ENCODE data around the gene CYREN.

Gene CYREN

DNA sequence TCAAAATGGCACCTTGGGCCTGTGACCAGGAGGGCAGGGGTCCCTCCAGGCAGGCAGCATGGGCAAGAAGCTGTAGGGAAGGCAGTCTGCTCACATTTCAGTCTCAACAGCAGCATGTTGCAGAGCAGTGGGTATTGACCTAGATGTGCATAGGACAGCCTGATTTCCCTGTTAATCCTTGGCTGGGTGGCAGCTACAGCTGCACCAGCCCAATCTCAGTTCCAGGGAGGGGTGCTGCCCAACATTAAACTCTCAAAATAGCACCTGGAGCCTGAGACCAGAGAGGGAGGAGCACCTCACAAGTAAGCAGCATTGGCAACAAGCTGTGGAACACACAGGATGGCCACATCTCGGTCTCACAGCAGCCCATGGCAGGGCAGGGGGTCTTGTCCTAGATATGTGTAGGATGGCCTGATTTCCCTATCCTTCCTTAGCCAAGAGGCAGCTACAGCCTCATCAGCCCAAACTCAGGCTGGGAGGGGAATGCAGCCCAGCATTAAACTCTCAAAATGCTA is 12.3 kb downstream of the CYREN start:
- no peak overlapping the region for H3K4me2 ChIP-seq (ENCODE audit: low read length)
- H3K4me3 ChIP-seq (ENCODE audit: low read length), result no peak overlapping the region
- H3K79me2 ChIP-seq (ENCODE audit: control insufficient read depth, low read length), result no peaks in the 10 kb centered on the region
- TF ChIP-seq, protein P1, sequence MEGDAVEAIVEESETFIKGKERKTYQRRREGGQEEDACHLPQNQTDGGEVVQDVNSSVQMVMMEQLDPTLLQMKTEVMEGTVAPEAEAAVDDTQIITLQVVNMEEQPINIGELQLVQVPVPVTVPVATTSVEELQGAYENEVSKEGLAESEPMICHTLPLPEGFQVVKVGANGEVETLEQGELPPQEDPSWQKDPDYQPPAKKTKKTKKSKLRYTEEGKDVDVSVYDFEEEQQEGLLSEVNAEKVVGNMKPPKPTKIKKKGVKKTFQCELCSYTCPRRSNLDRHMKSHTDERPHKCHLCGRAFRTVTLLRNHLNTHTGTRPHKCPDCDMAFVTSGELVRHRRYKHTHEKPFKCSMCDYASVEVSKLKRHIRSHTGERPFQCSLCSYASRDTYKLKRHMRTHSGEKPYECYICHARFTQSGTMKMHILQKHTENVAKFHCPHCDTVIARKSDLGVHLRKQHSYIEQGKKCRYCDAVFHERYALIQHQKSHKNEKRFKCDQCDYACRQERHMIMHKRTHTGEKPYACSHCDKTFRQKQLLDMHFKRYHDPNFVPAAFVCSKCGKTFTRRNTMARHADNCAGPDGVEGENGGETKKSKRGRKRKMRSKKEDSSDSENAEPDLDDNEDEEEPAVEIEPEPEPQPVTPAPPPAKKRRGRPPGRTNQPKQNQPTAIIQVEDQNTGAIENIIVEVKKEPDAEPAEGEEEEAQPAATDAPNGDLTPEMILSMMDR (IDR thresholded peaks at IDR 0.05; ENCODE audit: low read depth, low read length, poor library complexity, severe bottlenecking), result no peak
- TF ChIP-seq EZH2phosphoT487 (IDR thresholded peaks at IDR 0.05; ENCODE audit: borderline replicate concordance, low read length), result no peak
- H3F3A ChIP-seq (ENCODE audit: control insufficient read depth, insufficient read depth), result peaks cover 6% of the 10 kb centered on the region
- peaks cover 25% of the 10 kb centered on the region for H3K36me3 ChIP-seq (ENCODE audit: control insufficient read depth, low read length)
- H3K9me3 ChIP-seq (ENCODE audit: control insufficient read depth, insufficient read depth, low read length), result peaks cover 43% of the 10 kb centered on the region
- no peaks in the 10 kb centered on the region for H4K20me1 ChIP-seq (ENCODE audit: control insufficient read depth, insufficient read depth, low read depth, low read length)
- no peaks in the 10 kb centered on the region for H3K9me2 ChIP-seq (replicated peaks; ENCODE audit: control insufficient read depth, low read length)
- no peaks in the 10 kb centered on the region for H3K27me3 ChIP-seq (ENCODE audit: control insufficient read depth, low read length)
- no peak overlapping the region for H3K27ac ChIP-seq (ENCODE audit: low read depth, low read length)
- peaks cover 27% of the 10 kb centered on the region for H3K4me1 ChIP-seq (ENCODE audit: control insufficient read depth, low read length)

DNA sequence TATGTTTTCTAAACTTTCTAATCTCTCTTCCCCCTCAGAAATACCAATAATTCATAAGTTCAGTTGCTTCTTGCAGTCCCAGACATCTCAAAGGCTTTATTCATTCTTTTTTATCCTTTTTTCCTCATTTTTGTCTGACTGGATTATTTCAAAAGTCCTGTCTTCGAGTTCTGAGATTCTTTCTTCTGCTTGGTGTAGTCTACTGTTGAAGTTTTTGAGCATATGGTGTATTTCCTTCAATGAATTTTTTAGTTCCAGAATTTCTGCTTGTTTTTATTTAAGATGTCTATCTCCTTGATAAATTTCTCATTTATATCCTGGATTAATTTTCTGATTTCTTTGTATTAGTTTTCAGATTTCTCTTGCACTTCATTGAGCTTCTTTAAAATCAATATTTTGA is 14.2 kb downstream of the CYREN start:
- peaks cover 19% of the 10 kb centered on the region for H3K4me1 ChIP-seq (ENCODE audit: control insufficient read depth, low read length)
- H3K27me3 ChIP-seq (ENCODE audit: control insufficient read depth, low read length), result no peaks in the 10 kb centered on the region
- peaks cover 7% of the 10 kb centered on the region for H3K36me3 ChIP-seq (ENCODE audit: control insufficient read depth, low read length)
- H3K4me2 ChIP-seq (ENCODE audit: low read length), result no peak overlapping the region
- no peaks in the 10 kb centered on the region for H4K20me1 ChIP-seq (ENCODE audit: control insufficient read depth, insufficient read depth, low read depth, low read length)
- H3K4me3 ChIP-seq (ENCODE audit: low read length), result no peak overlapping the region
- H3K9me3 ChIP-seq (ENCODE audit: control insufficient read depth, insufficient read depth, low read length), result peaks cover 28% of the 10 kb centered on the region
- no peaks in the 10 kb centered on the region for H3F3A ChIP-seq (ENCODE audit: control insufficient read depth, insufficient read depth)
- H3K9me2 ChIP-seq (replicated peaks; ENCODE audit: control insufficient read depth, low read length), result no peaks in the 10 kb centered on the region
- H3K27ac ChIP-seq (ENCODE audit: low read depth, low read length), result no peak overlapping the region
- TF ChIP-seq, protein P1 (IDR thresholded peaks at IDR 0.05; ENCODE audit: low read depth, low read length, poor library complexity, severe bottlenecking), result no peak
- TF ChIP-seq EZH2phosphoT487 (IDR thresholded peaks at IDR 0.05; ENCODE audit: borderline replicate concordance, low read length), result no peak
- H3K79me2 ChIP-seq (ENCODE audit: control insufficient read depth, low read length), result no peaks in the 10 kb centered on the region

DNA sequence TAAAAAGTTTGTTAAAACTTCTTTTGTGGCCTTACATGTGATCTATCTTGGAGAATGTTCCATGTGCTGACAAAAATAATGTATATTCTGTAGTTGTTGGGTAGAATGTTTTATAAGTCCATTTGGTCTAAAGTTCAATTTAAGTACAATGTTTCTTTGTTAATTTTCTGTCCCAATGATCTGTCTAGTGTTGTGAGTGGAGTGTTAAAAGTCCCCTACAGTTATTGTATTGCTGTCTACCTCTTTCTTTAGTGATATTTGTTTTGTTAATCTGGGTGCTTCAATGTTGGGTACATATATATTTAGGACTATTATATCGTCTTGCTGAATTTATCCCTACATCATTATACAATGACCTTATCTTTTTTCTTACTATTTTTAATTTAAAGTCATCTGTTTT is 15.8 kb downstream of the CYREN start:
- Histone ChIP-seq H3K4me3 (ENCODE audit: low read length) (no peak overlapping the region), H3K27ac (ENCODE audit: low read depth, low read length) (no peak overlapping the region), H3K79me2 (ENCODE audit: control insufficient read depth, low read length) (no peaks in the 10 kb centered on the region), H3K4me2 (ENCODE audit: low read length) (no peak overlapping the region), H3F3A (ENCODE audit: control insufficient read depth, insufficient read depth) (no peaks in the 10 kb centered on the region), H3K27me3 (ENCODE audit: control insufficient read depth, low read length) (no peaks in the 10 kb centered on the region), H3K36me3 (ENCODE audit: control insufficient read depth, low read length) (no peaks in the 10 kb centered on the region; the same call in 1 of the 2 replicates), H3K9me3 (ENCODE audit: control insufficient read depth, insufficient read depth, low read length) (peaks cover 28% of the 10 kb centered on the region), H4K20me1 (ENCODE audit: control insufficient read depth, insufficient read depth, low read depth, low read length) (no peaks in the 10 kb centered on the region), H3K9me2 (replicated peaks; ENCODE audit: control insufficient read depth, low read length) (no peaks in the 10 kb centered on the region), H3K4me1 (ENCODE audit: control insufficient read depth, low read length) (peaks cover 3% of the 10 kb centered on the region)
- TF ChIP-seq EZH2phosphoT487 (IDR thresholded peaks at IDR 0.05; ENCODE audit: borderline replicate concordance, low read length), result no peak
- TF ChIP-seq, protein P1 (IDR thresholded peaks at IDR 0.05; ENCODE audit: low read depth, low read length, poor library complexity, severe bottlenecking), result no peak
